Transverse colon (tissue), 3 donors: ENCODE measurements around the gene ATPAF2.

Experiments used
- POLR2A ChIP-seq: fragments of 450-650 bp; IDR thresholded peaks from one replicate; pipeline ENCODE4 v1.6.1; 2016; ENCODE audit warnings: antibody characterized with exemption, mild to moderate bottlenecking, moderate library complexity
- POLR2AphosphoS5 ChIP-seq, 3 donors: sonication (generic); formaldehyde crosslinking; IDR thresholded peaks; one replicate each; pipeline ENCODE4 v1.6.1; 2016; ENCODE audit warnings: antibody characterized with exemption in 3 of 3

GRCh38 chr17:17989618-17990017 lies 49.4 kb downstream of the ATPAF2 start:
- no peak for TF ChIP-seq POLR2A
- no peak for TF ChIP-seq POLR2AphosphoS5 (IDR thresholded peaks at IDR 0.05)
